PFSK-1 (cell line): ENCODE data around the gene CTXN2.

Experiments
- POLR2AphosphoS5 ChIP-seq: IDR thresholded peaks from 2 replicates; pipeline ENCODE4 v1.6.1; 2012; ENCODE audit warnings: low read depth, mild to moderate bottlenecking, control low read depth, low read length, moderate library complexity
- REST ChIP-seq, 2 experiments: IDR thresholded peaks; 2 replicates each; pipeline versions ENCODE4 v1.6.1 to v1.8.0; 2011 to 2012; ENCODE audit warnings: low read depth in 2 of 2, low read length in 2 of 2, control low read depth in 1 of 2, inconsistent platforms in 1 of 2, mild to moderate bottlenecking in 1 of 2, moderate library complexity in 1 of 2; ENCODE audit not compliant: insufficient read depth in 1 of 2

DNA sequence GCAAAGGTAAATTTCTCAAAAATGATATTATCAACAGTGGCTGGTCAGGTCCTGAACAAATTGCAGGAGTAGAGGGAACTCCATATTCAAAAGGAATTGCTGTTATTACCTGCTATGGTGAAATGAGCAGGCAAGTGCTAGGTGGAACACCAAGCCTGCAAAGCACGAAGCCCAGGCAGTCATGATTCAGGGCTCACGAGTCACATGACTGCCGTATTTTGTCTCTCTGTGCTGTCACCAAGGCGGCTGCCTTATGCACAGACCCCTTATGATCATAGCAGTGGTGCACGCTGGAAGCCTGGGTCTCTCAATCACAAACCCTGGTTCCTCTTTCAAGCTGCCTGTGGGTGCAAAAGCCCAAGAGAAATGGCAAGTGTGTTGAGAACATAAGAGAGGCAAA lies 39.0 kb downstream of the CTXN2 start:
- TF ChIP-seq POLR2AphosphoS5 (no peak), REST (IDR thresholded peaks at IDR 0.05; ENCODE audit: insufficient read depth in 1 of 2, low read depth in 2 of 2, low read length in 2 of 2) (no peak)
